H9 (cell line): ENCODE results near the gene ZNF18. TPM values are rescaled to one million over a fixed set of nuclear protein-coding genes. Genes with fewer than 3 reads are reported as not detected.

Experiments
- DNase-seq: peaks from one replicate; pipeline ENCODE4 v3.0.0-alpha.2; 2017
- H2AFZ ChIP-seq: one replicate; pipeline ENCODE4 v1.6.1; 2013; ENCODE audit warnings: mild to moderate bottlenecking, low read length, control low read depth, moderate library complexity
- H2AK5ac ChIP-seq: 2 replicates; pipeline ENCODE4 v1.6.1; 2013; ENCODE audit warnings: low read length, control low read depth, mixed read lengths; ENCODE audit not compliant: insufficient read length
- H2BK120ac ChIP-seq: one replicate; pipeline ENCODE4 v1.6.1; 2013; ENCODE audit warnings: low read depth, mild to moderate bottlenecking, low read length, control low read depth, inconsistent platforms; ENCODE audit not compliant: poor library complexity, severe bottlenecking
- H2BK12ac ChIP-seq: 2 replicates; pipeline ENCODE4 v1.6.1; 2013; ENCODE audit warnings: low read length, control low read depth, mixed read lengths, low read depth; ENCODE audit not compliant: insufficient read length
- H2BK15ac ChIP-seq: 2 replicates; pipeline ENCODE4 v1.6.1; 2013; ENCODE audit warnings: low read depth, low read length, control low read depth
- H2BK20ac ChIP-seq: one replicate; pipeline ENCODE4 v1.6.1; 2013; ENCODE audit warnings: low read depth, mild to moderate bottlenecking, low read length, control low read depth, inconsistent platforms; ENCODE audit not compliant: poor library complexity, severe bottlenecking
- H2BK5ac ChIP-seq: 2 replicates; pipeline ENCODE4 v1.6.1; 2013; ENCODE audit warnings: low read length, control low read depth, mixed read lengths; ENCODE audit not compliant: insufficient read length
- H3K14ac ChIP-seq: 2 replicates; pipeline ENCODE4 v1.6.1; 2013; ENCODE audit warnings: low read length, control low read depth; ENCODE audit not compliant: insufficient read depth
- H3K18ac ChIP-seq: 2 replicates; pipeline ENCODE4 v1.6.1; 2013; ENCODE audit warnings: low read depth, mild to moderate bottlenecking, mixed read lengths, low read length, control low read depth; ENCODE audit not compliant: insufficient read length
- H3K23ac ChIP-seq: 2 replicates; pipeline ENCODE4 v1.6.1; 2013; ENCODE audit warnings: low read length, control low read depth, mixed read lengths, low read depth; ENCODE audit not compliant: insufficient read length
- H3K23me2 ChIP-seq: 2 replicates; pipeline ENCODE4 v1.6.1; 2013; ENCODE audit warnings: low read depth, mild to moderate bottlenecking, mixed read lengths, low read length, control low read depth; ENCODE audit not compliant: insufficient read length, poor library complexity, severe bottlenecking
- H3K27ac ChIP-seq: 2 replicates; pipeline ENCODE4 v1.5.1; 2013; ENCODE audit warnings: low read length, control low read depth, mixed read lengths, low read depth; ENCODE audit not compliant: insufficient read length
- H3K27me3 ChIP-seq: 2 replicates; pipeline ENCODE4 v1.6.1; 2013; ENCODE audit warnings: low read length, control low read depth, inconsistent platforms; ENCODE audit not compliant: insufficient read depth
- H3K4ac ChIP-seq: 2 replicates; pipeline ENCODE4 v1.6.1; 2013; ENCODE audit warnings: low read depth, mild to moderate bottlenecking, control low read depth, inconsistent platforms, low read length, moderate library complexity
- H3K4me1 ChIP-seq: 2 replicates; pipeline ENCODE4 v1.6.1; 2013; ENCODE audit warnings: low read length, control low read depth, inconsistent platforms; ENCODE audit not compliant: insufficient read depth
- H3K4me2 ChIP-seq: 2 replicates; pipeline ENCODE4 v1.6.1; 2013; ENCODE audit warnings: low read length, control low read depth, mixed read lengths; ENCODE audit not compliant: insufficient read length, insufficient read depth
- H3K56ac ChIP-seq: 2 replicates; pipeline ENCODE4 v1.6.1; 2013; ENCODE audit warnings: low read depth, mild to moderate bottlenecking, mixed read lengths, low read length, control low read depth; ENCODE audit not compliant: insufficient read length
- H3K79me1 ChIP-seq: 2 replicates; pipeline ENCODE4 v1.6.1; 2013; ENCODE audit warnings: low read depth, mild to moderate bottlenecking, moderate library complexity, low read length, control low read depth, inconsistent platforms; ENCODE audit not compliant: insufficient read depth, poor library complexity, severe bottlenecking
- H3K79me2 ChIP-seq: 2 replicates; pipeline ENCODE4 v1.6.1; 2013; ENCODE audit warnings: low read length, control low read depth, inconsistent platforms; ENCODE audit not compliant: insufficient read depth
- H3K9ac ChIP-seq: 2 replicates; pipeline ENCODE4 v1.6.1; 2013; ENCODE audit warnings: low read length, control low read depth, mixed read lengths; ENCODE audit not compliant: insufficient read length; ENCODE audit errors: extremely low read depth
- H3K9me3 ChIP-seq: one replicate; pipeline ENCODE4 v1.6.1; 2013; ENCODE audit warnings: low read depth, low read length, inconsistent platforms; ENCODE audit not compliant: control insufficient read depth
- H3T11ph ChIP-seq: one replicate; pipeline ENCODE4 v1.6.1; 2013; ENCODE audit warnings: mild to moderate bottlenecking, low read length, control low read depth, inconsistent platforms
- H4K20me1 ChIP-seq: one replicate; pipeline ENCODE4 v1.6.1; 2013; ENCODE audit not compliant: control insufficient read depth, insufficient read length, insufficient read depth
- H4K5ac ChIP-seq: 2 replicates; pipeline ENCODE4 v1.6.1; 2013; ENCODE audit warnings: low read depth, mild to moderate bottlenecking, mixed read lengths, low read length, control low read depth; ENCODE audit not compliant: insufficient read length
- H4K8ac ChIP-seq: replicated peaks from 2 replicates; pipeline ENCODE4 v1.6.1; 2013; ENCODE audit warnings: low read length, control low read depth, mixed read lengths, low read depth; ENCODE audit not compliant: insufficient read length
- H4K91ac ChIP-seq: 2 replicates; pipeline ENCODE4 v1.6.1; 2013; ENCODE audit warnings: low read depth, mild to moderate bottlenecking, moderate library complexity, mixed read lengths, low read length, control low read depth; ENCODE audit not compliant: insufficient read length
- H3K27ac Mint-ChIP-seq, 3 experiments: 2 replicates in 2 of 3; 3 replicates in 1 of 3; pipeline ENCODE4 v1.8.0; 2020 to 2021; ENCODE audit warnings: mixed read lengths in 3 of 3, mild to moderate bottlenecking in 1 of 3, moderate library complexity in 1 of 3
- H3K27me3 Mint-ChIP-seq: 2 replicates; pipeline ENCODE4 v1.8.0; 2021; ENCODE audit warnings: low read depth, mild to moderate bottlenecking, moderate library complexity, mixed read lengths
- H3K36me3 Mint-ChIP-seq, 3 experiments: 2 replicates in 2 of 3; 3 replicates in 1 of 3; pipeline ENCODE4 v1.8.0; 2020 to 2021; ENCODE audit warnings: low read depth in 3 of 3, mixed read lengths in 3 of 3; ENCODE audit not compliant: insufficient read depth in 1 of 3
- H3K4me1 Mint-ChIP-seq, 2 experiments: 2 replicates each; pipeline ENCODE4 v1.8.0; 2020; ENCODE audit warnings: mixed read lengths in 2 of 2
- H3K4me3 Mint-ChIP-seq, 2 experiments: 2 replicates in 1 of 2; 3 replicates in 1 of 2; pipeline ENCODE4 v1.8.0; 2020 to 2021; ENCODE audit warnings: mild to moderate bottlenecking in 2 of 2, mixed read lengths in 2 of 2, moderate library complexity in 1 of 2
- H3K9me3 Mint-ChIP-seq, 2 experiments: 2 replicates in 1 of 2; 3 replicates in 1 of 2; pipeline ENCODE4 v1.8.0; 2020; ENCODE audit warnings: mild to moderate bottlenecking in 2 of 2, mixed read lengths in 2 of 2, moderate library complexity in 1 of 2
- WGBS: extraction: QIAGEN DNeasy Blood & Tissue Kit; methylation state at CpG from one replicate; pipeline ENCODE4 v1.1.7; 2013; ENCODE audit warnings: missing lambda C conversion rate, low lambda C conversion rate, mixed read lengths; ENCODE audit not compliant: insufficient read length; ENCODE audit errors: extremely low coverage; 5-methylcytosine and 5-hydroxymethylcytosine counted together
- total RNA-seq: library from RNA; stranded (reverse); gene quantifications from 2 replicates; pipeline ENCODE4 v1.2.1, GENCODE V29; 2021
- TF ChIP-seq, protein P1 (sequence below): fragments of 200-600 bp; sonication (generic); conservative IDR thresholded peaks from 3 replicates; pipeline ENCODE4 v1.8.0; 2021; ENCODE audit warnings: antibody characterized with exemption, mild to moderate bottlenecking

Gene ZNF18
- total RNA-seq, 1 experiment from 2014 or later = 6.8 TPM

DNA sequence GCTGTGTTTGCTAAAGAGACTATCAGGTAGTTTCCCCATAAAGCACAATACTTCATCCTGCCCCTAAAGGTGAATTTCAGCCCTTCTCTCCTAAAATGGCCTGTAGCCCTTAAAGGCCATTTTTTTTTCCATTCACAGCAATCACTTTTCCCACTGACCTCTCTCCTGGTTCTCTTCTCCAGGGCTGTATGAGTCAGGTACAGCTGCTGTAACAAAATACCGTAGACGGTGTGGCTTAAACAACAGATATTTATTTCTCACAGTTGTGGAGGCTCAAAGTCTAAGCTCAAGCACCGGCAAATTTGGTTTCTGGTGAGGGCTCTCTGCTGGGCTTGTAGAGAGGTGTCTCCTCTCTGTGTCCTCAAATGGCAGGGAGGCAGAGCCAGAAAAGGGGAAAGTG is 44.7 kb downstream of the ZNF18 start:
- Histone ChIP-seq H3K9ac (no peak overlapping the region), H3K23ac (no peak overlapping the region), H2BK5ac (no peak overlapping the region), H3K79me1 (no peaks in the 10 kb centered on the region), H2AFZ (no peak overlapping the region), H3K27me3 (no peaks in the 10 kb centered on the region), H3K14ac (no peak overlapping the region), H3K56ac (no peak overlapping the region), H4K8ac (no peak overlapping the region), H4K5ac (no peak overlapping the region), H3K79me2 (no peaks in the 10 kb centered on the region), H2BK12ac (no peak overlapping the region), H4K20me1 (no peaks in the 10 kb centered on the region), H3K27ac (no peak overlapping the region), H2BK20ac (no peak overlapping the region), H3K4ac (no peak overlapping the region), H3K4me1 (no peaks in the 10 kb centered on the region; the same call in 1 of the 2 replicates), H3K23me2 (no peaks in the 10 kb centered on the region), H2AK5ac (no peak overlapping the region), H4K91ac (no peak overlapping the region), H3K9me3 (peaks cover 12% of the 10 kb centered on the region), H2BK15ac (no peak overlapping the region), H3K4me2 (no peak overlapping the region), H2BK120ac (no peak overlapping the region), H3K18ac (no peak overlapping the region), H3T11ph (no peak overlapping the region)
- TF ChIP-seq, protein P1, sequence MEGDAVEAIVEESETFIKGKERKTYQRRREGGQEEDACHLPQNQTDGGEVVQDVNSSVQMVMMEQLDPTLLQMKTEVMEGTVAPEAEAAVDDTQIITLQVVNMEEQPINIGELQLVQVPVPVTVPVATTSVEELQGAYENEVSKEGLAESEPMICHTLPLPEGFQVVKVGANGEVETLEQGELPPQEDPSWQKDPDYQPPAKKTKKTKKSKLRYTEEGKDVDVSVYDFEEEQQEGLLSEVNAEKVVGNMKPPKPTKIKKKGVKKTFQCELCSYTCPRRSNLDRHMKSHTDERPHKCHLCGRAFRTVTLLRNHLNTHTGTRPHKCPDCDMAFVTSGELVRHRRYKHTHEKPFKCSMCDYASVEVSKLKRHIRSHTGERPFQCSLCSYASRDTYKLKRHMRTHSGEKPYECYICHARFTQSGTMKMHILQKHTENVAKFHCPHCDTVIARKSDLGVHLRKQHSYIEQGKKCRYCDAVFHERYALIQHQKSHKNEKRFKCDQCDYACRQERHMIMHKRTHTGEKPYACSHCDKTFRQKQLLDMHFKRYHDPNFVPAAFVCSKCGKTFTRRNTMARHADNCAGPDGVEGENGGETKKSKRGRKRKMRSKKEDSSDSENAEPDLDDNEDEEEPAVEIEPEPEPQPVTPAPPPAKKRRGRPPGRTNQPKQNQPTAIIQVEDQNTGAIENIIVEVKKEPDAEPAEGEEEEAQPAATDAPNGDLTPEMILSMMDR = no peak
- peaks cover 24 to 28% of the 10 kb centered on the region in 2 experiments for H3K9me3 Mint-ChIP-seq
- H3K27ac Mint-ChIP-seq = no peak overlapping the region
- WGBS = no CpG with 5 or more reads among the region's 3 CpGs
- no peak for DNase-seq
- H3K4me3 Mint-ChIP-seq = no peak overlapping the region
- H3K4me1 Mint-ChIP-seq = peaks cover 4 to 5% of the 10 kb centered on the region in 2 experiments; a peak in 1 of 4 replicates
- peaks cover 10 to 24% (median 16%) of the 10 kb centered on the region in 3 experiments for H3K36me3 Mint-ChIP-seq
- no peaks in the 10 kb centered on the region for H3K27me3 Mint-ChIP-seq
